CD4-positive, alpha-beta T cell treated with Interleukin-21 for 1 hour (primary cell): Measurements from ENCODE around the gene OR7E24.
A peak's percentile ranks its signal among the peaks of the same experiment; 100 is the strongest.

ENCODE experiments used
- DNase-seq: peaks from one replicate; pipeline ENCODE4 v3.0.0-alpha.2; 2020

The OR7E24 gene

GRCh38 chr19:9250630-9251029 lies at the start of gene OR7E24:
TSS of gene OR7E24 (plus strand) at chr19:9250930. CDS start at chr19:9251044, 114 bp downstream.
- DNase-seq, result no peak

DNA sequence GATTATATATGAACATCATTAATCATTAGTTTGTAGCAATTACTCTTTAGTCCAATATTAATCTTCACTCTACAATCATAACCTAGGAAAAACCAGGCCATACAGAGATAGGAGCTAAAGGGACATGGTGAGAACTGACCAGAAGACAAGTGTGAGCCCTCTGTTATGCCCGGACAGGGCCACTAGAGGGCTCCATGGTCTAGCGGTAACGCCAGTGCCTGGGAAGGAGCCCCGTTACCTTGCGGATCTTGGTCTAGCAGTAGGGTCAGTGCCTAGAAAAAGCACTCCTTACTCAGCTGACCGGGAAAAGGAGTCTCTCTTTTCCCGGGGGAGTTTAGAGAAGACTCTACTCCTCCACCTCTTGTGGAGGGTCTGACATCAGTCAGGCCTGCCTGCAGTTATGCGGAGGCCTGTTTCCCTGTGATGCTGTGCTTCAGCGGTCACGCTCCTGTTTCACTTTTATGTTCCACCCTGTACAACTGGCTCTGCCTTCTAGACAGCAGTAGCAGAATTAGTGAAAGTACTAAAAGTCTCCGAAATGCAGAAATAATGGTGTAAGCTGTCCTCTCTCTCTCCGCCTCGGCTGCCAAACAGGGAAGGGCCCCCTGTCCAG lies 45.1 kb upstream of the OR7E24 start:
- DNase-seq, result peak; percentile 65

DNA sequence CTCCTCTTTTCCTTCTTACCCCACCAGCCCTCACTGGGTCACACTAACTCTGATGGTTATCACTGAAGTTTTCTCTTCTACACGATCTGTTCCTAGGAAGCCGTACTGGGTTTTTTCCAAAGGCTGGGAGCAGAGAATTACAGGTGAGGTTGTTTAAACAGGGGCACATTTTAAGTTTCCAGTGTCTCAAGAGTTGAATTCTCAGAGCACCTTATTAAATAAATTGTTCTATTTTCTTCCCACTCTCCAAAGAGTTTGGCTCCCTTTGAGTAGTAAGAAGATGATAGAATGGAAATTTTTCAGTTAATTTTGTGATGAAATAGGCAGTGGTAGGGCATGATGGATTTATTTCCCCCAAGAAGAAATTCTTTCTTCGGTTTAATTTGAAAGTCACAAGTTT lies 31.2 kb upstream of the OR7E24 start, which contains the start of gene OR7D4:
TSS of gene OR7D4 (minus strand) at position 101 of the 400 bp plus-strand sequence. CDS start 4,752 bp downstream, outside the sequence.
- DNase-seq, result no peak

GRCh38 chr19:9251236-9251635 lies 506 bp downstream of the OR7E24 start:
- no peak for DNase-seq

- DNase-seq, result peak; percentile 13
Measured at GRCh38 chr19:9283485-9283884, 32.8 kb downstream of the OR7E24 start.

GRCh38 chr19:9289231-9289884 lies 38.6 kb downstream of the OR7E24 start:
- DNase-seq, result no peak

GRCh38 chr19:9295411-9295849 lies 44.7 kb downstream of the OR7E24 start:
- no peak for DNase-seq

- DNase-seq, result no peak
Measured at GRCh38 chr19:9296336-9296735, 45.6 kb downstream of the OR7E24 start.
